GM18870 (cell line): ENCODE measurements around the gene LMBR1L.

Source experiments
- ATAC-seq: cut with Tn5 transposase; IDR thresholded peaks from one replicate; pipeline ENCODE4 v1.9.1; 2021; ENCODE audit warnings: moderate library complexity; ENCODE audit not compliant: unreplicated experiment

LMBR1L gene

DNA sequence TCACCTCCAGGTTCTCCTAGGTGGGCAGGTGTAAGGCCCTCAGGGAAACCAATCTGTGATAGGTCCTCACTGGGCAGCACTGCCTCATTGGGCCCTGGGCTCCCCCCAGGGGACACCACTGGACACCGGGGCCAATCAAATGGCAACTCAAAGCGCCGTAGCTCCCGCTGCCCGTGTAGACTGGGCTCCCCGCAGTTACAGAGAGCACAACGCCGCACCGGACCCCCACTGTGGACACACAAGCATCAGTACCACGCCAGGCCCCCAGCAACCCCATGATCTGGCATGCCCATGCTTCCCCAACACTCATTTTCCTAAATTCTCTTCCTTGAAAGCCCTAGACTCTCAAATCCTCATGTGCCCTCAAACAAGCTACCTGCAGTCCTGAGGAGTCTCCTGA lies 56.1 kb downstream of the LMBR1L start:
- ATAC-seq: no peak

GRCh38 chr12:49054096-49054495 lies 56.6 kb downstream of the LMBR1L start:
- ATAC-seq: no peak

DNA sequence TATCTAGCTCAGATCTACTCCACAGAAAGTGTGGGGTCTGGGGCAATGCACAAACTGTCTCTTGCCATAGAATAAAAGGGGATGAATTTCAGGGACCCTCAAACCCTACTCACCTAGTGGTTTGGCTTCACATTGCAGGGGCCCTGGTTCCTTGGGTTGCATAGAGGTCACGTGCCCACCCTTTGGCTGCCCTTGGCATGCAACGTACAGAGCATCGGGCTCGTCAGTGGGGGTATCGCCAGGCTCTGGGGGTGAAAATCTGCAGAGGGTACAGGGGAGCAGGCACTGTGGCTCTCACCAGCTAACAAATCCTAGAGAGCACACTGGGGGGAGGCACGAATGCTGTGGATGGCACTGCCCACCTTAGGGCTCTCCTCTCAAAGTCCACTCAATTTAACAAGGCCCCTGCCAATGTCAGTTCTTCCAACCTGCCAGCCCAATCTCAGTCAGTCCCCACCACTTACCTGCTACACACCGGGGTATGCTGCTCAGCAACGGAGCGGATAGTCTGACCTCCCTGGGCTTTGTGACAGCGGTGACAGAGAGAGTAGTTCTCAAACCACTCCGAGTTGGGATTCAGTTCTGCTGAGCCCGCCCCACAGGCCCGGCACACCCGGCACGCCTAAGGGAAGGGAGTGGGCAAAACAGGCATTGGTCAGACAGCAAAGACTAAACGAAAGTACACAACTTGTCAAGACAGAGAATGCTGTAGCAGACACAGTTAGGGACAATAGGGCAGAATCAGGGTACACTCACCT lies 58.0 kb downstream of the LMBR1L start:
- ATAC-seq: no peak

DNA sequence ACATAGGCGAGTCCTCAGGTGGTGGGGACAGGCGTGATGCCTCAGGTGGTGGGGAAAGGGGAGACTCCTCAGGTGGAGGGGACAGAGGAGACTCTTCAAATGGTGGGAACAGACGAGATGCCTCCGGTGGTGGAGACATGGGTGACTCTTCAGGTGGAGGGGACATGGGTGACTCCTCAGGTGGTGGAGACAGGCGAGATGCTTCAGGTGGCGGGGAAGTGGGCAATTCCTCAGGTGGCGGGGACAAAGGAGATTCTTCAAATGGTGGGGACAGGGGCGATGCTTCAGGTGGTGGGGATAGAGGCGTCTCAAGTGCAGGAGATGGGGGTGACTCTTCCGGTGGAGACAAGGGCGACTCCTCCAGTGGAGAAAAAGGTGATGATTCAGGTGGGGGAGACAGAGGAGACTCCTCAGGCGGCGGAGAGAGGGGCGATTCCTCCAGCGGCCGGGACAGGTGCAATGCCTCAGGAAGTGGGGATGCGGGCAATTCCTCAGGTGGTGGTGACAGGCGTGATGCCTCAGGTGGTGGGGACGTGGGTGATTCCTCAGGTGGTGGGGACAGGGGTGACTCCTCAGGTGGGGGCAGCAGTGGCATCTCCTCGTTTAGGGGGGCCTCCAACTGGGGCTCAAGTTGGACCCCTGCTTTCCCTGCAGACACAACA lies 58.7 kb downstream of the LMBR1L start:
- no peak for ATAC-seq

DNA sequence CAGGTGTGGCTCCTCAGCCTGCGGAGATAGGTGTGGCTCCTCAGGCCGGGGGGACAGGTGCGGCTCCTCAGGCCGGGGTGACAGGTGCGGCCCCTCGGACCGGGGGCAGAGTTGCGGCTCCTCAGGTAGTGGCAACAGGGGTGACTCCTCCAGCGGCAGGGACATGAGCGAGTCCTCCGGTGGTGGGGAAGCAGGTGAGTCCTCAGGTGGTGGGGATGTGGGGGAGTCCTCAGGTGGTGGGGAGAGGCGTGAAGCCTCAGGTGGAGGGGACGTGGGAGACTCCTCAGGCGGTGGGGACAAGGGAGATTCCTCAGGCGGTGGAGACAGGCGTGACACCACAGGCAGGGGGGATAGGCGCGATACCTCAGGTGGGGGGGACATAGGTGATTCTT lies 59.3 kb downstream of the LMBR1L start:
- ATAC-seq: no peak

GRCh38 chr12:49050507-49051372 lies 59.9 kb downstream of the LMBR1L start:
- no peak for ATAC-seq

DNA sequence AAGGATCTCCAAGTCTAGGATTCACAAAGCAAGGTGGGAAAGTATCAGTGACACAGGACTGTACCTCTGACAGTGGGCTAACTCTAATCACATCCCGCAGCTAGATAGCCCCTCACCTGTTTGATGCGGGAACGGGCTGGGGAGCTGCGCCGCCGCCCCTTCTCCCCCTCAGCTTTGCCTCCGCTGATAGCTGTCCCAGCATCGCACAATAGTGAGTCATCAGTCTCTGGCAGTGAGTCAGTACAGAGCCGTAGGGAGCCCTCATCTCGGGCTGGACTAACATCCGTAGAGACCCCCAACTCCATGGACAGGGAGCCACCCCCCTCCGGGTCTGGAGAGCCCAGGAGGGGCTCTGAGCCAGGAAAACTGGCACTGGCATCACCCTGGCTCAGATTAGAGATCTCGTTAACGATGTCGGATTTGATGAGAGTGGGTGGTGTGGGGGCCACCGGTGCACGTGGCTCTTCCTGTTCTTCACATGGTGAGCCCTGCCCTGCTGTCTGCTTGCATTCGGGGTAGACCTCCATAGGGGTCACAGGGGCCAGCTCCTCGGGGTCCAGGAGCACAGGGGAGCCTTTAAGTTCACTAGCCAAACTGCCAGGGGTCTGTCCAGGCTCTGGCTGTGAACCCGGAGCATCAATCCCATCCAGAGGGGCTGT lies 61.0 kb downstream of the LMBR1L start:
- ATAC-seq: no peak

- no peak for ATAC-seq
Observed at GRCh38 chr12:49048953-49049352, 61.7 kb downstream of the LMBR1L start.
